Activated gamma-delta T cell (primary cell): ENCODE measurements around the gene PRIM1.
"Not testable (repeated sequence)": the region's sequence is repeated elsewhere in the genome, so short reads cannot be mapped to it uniquely, and the experiment has no call there.

Experiments used
- DNase-seq: peaks from one replicate; lab custom pipeline; 2025; lab: John Stamatoyannopoulos, UW

Gene PRIM1

DNA sequence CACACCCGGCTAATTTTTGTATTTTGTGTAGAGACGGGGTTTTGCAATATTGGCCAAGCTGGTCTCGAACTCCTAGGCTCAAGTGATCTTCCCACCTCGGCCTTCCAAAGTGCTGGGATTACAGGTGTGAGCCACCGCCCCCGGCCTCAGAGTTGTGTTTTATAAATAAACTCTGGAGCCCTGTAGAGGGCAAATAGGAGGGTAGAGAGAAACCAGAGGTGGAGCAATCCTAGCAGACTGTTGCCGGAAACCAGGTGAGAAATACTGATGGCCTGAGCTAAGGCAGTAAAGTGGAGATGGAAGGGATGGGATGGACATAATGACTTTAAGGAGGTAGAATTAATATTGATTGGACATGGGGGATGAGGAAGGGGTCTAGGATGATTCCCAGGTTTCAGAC, 8.3 kb upstream of the PRIM1 start:
- DNase-seq: no peak

DNA sequence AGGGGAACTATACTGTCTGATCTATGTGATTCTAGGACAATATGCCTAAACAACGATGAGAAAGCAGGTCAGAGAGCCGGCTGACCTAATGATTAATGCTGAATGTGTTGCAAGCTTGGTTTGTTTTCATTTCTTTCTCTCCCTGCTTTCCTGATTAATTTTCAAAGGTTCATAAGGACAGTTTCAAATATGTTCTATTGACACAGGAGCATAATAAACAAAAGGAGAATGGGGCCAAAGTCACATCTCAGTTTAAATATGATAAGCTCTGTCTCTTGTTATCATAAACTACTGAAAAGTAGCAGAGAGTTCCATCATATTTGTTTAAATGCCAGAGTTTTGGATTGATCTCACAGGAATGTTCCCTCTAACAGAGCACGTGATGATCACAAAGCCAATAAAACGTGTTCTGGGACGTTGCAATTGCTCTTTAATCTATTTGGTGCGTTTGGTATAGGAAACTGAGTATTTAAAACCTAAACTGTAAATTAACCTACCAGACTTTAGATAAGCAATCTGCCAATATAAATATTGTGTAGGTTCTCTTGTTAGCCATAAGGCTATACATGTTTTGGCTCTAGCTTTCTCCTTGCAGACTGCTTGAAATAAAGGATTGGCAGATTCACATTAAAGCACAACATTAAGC, 7.3 kb upstream of the PRIM1 start:
- DNase-seq: no peak

DNA sequence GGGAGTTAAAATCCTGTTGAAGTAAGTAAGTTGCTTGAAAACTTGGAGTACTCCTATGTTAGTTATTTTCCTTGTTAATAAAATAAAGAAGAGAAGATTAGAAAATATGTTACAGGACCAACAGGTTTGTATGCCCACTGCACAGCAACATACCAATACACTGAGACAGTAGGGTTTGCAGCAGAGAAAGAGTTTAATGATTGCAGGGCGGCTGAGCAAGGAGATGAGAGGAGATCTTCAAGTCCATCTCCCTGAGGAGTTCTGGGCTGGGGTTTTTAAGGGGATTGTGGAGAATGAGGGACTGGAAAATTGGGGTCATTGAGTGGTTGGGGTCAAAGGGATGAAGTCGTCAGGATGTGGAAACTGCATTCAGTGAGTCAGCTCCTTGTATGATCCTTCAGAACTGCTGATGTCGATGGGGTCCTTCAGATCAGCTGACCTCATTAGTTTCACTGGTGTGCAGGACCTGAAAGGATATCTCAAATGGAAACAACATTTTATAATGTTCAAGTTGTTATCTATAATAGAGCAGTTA, 6.7 kb upstream of the PRIM1 start:
- DNase-seq: no peak

DNA sequence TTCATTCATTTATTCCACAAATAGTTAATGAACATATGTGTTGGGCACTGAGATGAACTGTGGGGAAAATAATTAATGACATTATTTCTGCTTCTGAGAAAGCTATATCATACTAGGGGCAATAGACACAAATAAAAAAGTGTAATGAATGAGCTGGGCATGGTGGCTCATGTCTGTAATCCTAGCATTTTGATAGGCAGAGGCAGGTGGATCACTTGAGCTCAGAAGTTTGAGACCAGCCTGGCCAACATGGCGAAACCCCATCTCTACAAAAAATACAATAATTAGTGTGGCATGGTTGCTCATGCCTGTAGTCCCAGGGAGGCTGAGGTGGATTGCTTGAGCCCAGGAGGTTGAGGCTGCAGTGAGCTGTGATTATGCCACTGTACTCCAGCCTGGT, 5.8 kb upstream of the PRIM1 start:
- DNase-seq: not testable (repeated sequence)

DNA sequence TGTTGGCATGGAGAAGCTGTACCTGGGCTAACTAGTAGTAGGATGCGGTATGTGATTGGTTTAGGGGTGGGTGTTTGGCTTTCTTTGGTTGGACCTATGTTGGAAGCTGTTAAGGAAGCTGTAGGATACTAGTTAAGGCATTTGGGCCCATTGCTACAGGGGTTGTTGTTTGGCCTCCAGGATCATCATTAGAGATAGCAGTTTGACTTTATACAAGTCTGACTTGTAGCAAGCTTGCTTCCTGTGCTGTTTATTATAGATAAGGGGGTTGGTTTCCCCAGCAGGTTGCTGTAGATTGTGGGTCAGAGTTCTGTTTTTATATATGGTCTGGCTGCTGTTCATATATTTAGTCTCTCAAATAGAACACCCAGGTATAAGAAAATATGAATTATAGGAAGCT, 1.4 kb upstream of the PRIM1 start:
- no peak for DNase-seq

DNA sequence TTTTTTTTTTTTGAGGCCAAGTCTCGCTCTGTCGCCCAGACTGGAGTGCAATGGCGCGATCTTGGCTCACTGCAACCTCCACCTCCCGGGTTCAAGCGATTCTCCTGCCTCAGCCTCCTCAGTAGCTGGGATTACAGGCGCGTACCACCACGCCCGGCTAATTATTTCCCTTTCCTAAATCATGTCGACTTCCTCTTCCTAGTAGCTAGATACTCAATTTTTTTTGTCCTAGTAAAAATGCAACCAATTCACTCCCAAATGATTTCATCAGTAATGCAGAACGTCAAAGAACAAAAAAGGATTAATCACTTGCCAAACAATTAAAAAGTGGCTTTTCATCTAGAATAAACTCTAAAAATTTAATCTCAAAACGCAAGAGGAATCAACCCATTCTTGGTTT, 1.5 kb downstream of the PRIM1 start:
- not testable (repeated sequence) for DNase-seq

DNA sequence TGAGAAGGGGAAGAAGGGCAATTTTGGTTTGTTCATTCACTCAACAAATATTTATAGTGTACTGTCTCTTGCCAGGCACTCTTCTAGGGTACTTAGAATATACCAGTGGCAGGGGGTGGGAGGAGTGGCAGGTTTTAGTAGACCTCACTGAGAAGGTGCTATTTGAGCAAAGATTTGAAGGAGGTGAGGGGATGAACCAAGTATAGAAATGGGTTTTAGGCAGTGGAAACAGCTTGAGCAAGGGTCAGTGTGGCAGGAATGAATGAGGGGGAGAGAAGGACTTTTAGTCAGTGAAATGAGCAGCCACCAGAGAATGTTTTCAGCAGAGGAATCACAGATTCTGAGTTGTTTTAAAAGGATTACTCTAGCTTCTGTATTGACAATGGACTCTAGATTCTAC, 2.3 kb downstream of the PRIM1 start:
- no peak for DNase-seq

DNA sequence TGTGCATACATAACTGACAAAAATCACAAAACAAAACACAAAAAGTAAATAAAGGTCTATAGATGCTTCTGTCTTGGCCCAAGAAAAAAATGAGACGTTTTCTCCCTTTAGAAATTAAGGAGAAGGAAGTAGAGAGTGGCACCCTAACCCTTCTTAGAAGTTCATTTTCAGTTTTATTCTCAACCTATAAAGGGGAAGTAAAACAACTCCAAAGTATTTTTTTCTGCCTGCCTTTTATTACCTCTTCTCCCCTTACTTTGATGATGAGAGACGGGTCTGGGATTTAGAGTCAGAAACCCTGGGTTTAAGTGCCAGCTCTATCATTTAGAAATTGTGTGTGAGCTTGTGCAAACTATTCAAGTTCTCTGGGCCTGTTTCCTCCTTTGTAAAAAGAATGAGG, 2.8 kb downstream of the PRIM1 start:
- no peak for DNase-seq

DNA sequence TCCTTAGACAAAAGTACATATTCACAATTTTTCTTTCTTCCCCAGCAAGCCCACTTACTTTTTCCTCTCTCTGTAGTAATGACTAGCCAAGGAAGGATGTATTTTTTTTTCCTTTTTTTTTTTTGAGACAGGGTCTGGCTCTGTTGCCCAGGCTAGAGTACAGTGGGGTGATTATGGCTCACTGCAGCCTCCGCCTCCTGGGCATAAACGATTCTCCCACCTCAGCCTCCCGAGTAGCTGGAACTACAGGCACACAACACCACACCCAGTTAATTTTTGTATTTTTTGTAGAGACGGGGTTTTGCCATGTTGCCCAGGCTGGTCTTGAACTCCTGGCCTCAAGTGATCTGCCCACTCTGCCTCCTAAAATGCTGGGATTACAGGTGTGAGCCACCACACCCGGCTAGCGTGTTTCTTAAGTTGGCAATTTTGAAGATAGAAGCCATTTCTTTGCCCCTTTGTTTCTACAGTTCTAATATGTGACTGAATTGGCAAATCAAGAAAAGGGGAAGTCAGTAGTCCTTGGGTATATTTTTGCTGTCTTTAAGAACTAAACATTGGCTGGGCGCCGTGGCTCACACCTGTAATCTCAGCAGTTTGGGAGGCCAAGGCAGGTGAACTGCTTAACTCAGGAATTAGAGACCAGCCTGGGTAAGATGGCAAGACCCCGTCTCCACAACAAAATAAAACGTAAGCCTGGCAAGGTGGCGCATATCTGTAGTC, 23.8 kb downstream of the PRIM1 start:
- no peak for DNase-seq

DNA sequence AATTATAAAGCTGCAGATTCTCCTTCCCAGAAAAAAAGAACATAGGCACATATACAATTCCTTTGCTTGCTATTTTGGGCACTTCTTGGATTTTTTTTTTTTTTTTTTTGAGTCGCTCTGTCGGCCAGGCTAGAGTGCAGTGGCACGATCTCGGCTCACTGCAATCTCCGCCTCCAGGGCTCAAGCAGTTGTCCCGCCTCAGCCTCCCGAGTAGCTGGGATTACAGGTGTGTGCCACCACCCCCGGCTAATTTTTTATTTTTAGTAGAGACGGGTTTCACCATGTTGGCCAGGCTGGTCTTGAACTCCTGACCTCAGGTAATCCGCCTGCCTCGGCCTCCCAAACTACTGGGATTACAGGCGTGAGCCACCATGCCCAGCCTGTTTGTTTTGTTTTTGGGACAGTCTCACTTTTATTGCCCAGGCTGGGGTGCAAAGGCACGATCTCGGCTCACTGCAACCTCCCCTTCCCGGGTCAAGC, 25.9 kb downstream of the PRIM1 start:
- DNase-seq: not testable (repeated sequence)

DNA sequence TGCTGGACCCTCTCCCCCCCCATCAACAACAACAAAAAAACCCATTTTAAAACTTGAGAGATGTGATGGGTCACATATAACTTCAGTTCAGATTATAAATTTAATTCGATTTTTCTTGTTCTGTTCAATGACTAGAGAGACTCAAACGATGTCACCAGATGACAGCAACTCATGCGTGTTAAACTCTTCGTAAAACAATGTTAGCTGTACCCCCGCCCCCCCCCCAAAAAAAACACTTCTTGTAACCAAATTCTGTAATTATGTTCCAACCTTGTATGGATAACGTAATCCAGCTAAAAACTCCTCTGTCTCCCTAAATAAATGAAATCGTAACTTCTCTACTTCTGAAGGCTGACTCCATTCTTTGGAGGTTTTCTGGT, 26.4 kb downstream of the PRIM1 start:
- no peak for DNase-seq

DNA sequence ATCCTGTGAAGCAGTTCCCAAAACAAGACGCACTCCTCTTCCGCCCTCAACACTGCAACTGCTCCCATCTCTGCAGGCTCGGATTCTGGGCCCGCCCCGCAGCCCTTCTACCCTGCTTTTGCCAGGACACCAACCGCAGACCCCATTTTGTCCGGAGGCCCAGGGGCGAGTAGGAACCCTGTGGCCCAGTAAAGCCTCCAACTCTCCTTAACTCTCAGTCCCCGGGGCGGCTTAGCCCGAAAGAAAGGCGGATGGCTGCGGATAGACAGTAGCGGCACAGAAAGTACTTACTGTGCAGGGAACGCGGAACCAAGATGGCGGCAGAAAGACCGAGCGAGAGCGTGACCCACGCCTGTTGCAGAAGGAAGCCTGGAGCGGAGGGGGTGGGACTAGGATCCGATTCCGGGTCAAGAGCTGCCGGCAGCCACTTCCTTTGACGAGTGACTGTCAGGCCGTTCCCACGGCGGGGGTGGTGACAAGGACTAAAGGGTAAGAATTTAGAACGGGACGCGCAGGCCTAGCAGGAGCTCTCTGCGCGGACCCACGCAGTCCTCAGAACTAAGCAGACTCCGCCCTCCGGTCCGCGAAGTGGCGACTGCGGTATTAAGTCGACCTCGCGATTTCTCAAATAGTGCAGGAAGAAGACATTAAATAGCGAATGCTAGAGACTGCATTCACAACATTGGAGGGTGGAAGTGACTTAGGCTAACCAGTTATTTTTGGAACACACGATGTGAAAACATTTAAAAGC, 27.0 kb downstream of the PRIM1 start, which contains the start of gene NACA:
TSS of gene NACA (minus strand) at position 328 of the 751 bp plus-strand sequence. CDS start 778 bp downstream, outside the sequence.
- DNase-seq: peak; percentile 67

DNA sequence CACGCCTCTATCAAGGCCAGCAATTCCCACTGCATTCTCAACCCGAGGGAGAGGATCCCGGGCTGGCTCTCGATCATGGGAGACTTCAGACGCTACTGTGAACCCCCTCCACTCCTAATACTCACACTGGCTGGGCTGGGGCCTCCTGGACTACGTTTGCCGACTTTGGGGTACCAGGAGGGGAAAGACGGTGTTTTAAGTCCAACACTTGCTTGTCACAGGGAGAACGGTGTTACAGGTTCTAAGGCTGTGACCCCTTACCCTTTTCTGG, 27.5 kb downstream of the PRIM1 start:
- DNase-seq: no peak

DNA sequence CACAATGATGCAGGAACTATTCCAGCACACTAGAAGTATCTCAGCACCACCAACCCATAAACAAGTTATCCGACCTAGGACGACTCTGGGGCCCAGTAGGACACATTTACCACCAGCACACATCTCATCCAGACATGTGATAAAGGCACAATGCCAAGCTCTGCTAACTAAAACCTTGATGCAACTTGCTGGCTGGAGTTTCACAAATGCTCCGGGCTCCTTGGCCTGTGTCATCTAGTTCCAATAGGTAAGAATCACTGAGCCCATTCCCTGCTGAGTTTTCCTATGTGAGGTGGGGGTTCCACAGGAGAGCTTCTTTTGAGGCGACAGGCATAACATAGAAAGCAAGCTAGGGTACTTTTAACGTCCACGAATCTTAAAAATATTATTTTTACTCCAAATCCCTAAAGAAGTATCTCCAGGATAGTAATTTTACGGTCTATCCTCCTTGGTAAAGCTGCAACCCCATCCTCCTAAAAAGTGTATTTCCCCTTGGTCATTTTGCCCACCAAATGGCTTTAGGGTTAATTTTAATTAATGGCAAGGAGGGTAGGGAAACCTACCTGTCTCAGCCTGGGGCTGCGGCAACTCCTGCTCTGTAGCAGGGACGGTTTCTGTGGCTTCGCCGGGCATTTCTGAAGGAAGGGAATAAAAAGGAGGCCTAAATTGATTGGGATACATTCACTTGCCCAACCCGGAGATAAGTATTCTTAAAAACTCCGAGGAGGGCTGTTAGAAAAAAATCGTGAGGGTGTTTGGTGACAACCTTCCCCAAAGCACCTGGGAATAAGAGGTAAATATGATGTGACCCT, 28.0 kb downstream of the PRIM1 start:
- no peak for DNase-seq

DNA sequence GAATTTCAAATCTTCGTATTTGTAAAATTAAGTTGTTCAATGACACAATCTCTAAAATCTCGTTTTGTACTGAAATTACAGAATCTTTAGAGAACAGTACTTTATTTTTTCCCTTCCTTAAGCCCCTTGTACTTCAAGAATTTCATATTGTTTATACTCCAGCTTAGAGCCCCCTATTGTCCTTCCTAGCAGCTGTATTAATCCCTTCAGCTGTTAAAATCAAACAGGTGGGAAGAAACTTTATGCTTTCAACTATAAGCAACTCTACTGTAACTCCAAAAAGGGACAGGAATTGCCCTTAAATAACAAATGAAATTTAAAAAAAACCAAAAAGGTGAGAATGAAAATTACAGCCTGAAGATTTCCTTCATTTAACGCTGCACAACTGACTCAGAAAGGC, 28.8 kb downstream of the PRIM1 start:
- DNase-seq: no peak

DNA sequence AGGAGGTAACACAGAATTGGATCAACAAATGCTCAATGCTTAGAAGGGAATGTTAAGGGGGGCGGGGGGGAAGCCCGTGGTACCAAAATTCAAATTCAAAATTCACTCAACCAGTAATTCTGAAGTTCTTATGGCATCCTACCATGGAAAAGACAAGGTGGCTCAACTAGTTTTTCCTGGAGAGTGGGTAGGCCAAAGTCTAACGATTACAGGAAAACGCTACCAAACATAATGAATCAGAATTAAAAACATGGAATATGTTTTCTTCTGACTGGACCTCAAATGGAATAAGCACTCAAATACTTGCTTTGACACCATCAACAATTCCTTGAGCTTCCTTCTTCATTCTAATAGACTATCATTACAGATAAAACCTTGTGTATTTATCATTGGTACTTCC, 29.3 kb downstream of the PRIM1 start:
- no peak for DNase-seq

DNA sequence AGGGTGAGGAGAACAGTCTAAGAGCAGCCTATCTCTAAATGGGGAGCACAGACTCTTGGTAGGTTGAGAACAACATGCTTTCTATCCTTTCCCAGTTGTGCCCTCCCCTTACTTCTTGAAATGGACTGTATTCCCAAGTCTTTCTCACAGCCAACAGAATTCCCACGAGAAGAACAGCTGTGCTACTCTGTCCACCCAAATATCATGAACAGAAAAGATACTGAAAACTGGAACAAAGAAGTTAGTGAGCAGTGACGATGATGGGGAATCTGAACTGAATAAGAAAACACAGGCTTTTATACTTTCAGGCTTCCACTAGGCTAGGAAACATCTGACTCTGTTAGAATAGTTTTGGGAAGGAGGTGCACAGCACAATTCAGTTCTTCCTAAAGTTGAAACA, 30.4 kb downstream of the PRIM1 start:
- no peak for DNase-seq

DNA sequence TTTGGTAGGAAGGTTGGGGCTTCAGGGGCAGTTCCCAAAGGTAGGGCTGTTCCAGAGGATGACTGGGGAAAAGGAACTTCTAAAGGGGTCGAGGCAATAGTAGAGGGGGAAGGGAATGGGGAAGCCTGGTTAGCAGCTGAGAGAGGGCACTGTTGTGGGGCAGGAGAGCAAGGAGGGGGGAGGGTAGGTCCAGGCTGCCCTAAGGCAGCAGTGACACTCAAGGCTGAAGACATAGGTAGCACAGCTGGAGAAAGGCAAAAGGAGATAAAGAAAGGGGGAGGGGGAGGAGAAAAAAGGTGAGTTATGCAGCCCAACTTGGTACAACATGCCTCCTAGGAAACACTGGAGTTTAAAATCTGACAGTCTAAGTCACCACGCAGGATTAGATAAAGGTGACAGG, 30.9 kb downstream of the PRIM1 start:
- DNase-seq: no peak

DNA sequence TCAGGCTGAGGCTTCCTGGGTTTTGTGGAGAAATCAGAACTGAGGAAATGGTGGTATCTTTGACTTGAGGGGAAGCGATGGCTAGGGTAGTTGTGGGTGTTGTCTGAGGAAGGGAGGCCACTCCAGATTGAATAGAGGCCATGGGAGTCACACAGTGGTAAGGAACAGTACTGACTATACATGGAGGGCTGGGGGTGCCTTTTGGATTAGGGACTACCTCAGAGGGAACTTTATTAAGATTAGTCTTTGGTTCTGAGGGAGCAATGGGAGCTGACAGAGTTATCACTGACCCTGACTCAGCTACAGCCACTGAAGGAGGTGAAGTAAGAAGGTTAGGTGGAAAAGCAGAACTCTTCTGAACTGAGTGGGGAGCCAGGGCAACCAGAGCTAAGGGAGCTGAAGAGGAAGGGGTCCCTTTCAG, 31.4 kb downstream of the PRIM1 start:
- DNase-seq: no peak

DNA sequence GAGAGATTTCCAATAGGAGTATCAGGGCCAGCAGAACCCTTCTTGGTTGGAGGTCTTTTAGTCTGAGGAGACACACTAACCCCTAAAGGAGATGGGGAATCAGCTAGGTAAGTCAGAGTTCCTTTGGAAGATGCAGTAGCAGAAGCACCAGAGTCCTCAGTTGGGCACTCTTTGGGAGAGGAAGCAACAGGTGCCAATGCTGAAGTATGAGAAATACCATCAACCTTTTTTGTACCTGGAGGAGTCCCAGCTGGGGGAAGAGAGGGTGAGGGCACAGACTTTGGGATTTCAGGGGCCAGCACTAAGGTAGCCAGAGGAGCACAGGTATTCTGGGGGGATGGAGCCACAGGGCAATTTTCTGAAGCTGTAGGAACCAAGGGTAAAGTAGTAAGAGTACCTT, 33.1 kb downstream of the PRIM1 start:
- no peak for DNase-seq

DNA sequence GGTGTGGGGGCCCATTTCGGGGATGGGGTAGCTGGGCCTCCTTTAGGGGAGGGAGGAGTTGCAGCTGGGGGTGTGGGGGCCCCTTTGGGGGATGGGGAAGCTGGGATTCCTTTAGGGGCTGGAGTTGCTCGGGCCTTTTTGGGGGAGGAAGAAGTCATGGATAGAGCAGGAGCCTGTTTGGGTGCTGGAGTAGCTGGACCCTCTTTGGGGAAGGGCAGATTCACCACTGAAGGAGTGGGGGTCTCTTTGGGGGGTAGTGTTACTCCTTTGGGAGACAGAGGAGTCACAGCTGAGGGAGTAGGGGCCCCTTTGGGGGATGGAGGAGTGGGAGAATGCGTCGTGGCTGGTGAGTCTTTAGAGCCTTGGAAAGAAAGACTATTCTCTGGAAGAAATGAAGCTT, 33.5 kb downstream of the PRIM1 start:
- DNase-seq: no peak

DNA sequence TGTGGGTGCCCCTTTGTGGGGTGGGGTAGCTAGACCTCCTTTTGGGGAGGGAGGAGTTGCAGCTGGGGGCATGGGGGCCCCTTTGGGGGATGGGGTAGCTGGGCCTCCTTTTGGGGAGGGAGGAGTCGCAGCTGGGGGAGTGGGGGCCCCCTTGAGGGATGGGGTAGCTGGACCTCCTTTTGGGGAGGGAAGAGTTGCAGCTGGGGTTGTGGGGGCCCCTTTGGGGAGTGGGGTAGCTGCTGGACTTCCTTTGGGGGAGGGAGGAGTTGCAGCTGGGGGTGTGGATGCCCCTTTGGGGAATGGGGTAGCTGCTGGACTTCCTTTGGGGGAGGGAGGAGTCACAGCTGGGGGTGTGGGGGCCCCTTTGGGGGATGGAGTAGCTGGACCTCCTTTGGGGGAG, 34.0 kb downstream of the PRIM1 start:
- DNase-seq: no peak
